ENCODE results near the gene UBE2R2.

- TF ChIP-seq CTCF (conservative IDR thresholded peaks at IDR 0.05 in 1 of 2, IDR thresholded peaks at IDR 0.05 in 1 of 2; ENCODE audit: low read depth in 1 of 2, low read length in 2 of 2) (no peak), EZH2 (IDR thresholded peaks at IDR 0.05; ENCODE audit: low read length, missing control alignments) (no peak)
These were observed 18.8 kb downstream of the UBE2R2 start for GRCh38 chr9:33835625-33836260.

All from fibroblast of lung (primary cell).